Measurements from ENCODE around the gene DAW1. TPM values are rescaled to one million over a fixed set of nuclear protein-coding genes. Genes with fewer than 3 reads are reported as not detected.

The DAW1 gene
- total RNA-seq, 1 experiment from 2014 or later: 0.37 TPM

GRCh38 chr2:227834423-227834822, 37.0 kb upstream of the DAW1 start:
- Histone ChIP-seq H4K91ac (ENCODE audit: insufficient read length, low read depth, low read length) (no peak overlapping the region), H3K9me3 (ENCODE audit: control insufficient read depth, low read depth, low read length) (no peaks in the 10 kb centered on the region), H3K27ac (ENCODE audit: insufficient read length, low read depth, low read length) (no peak overlapping the region), H2BK20ac (ENCODE audit: low read depth, low read length, poor library complexity, severe bottlenecking) (no peak overlapping the region), H3K4ac (ENCODE audit: low read depth, low read length) (no peak overlapping the region), H3K23ac (ENCODE audit: insufficient read length, low read depth, low read length) (no peak overlapping the region), H3K18ac (ENCODE audit: insufficient read length, low read depth, low read length) (no peak overlapping the region), H2AFZ (ENCODE audit: low read length) (no peak overlapping the region), H2BK12ac (ENCODE audit: insufficient read length, low read depth, low read length) (no peak overlapping the region), H3K56ac (ENCODE audit: insufficient read length, low read depth, low read length) (no peak overlapping the region), H4K20me1 (ENCODE audit: control insufficient read depth, insufficient read depth, insufficient read length) (no peaks in the 10 kb centered on the region), H2BK120ac (ENCODE audit: low read depth, low read length, poor library complexity, severe bottlenecking) (no peak overlapping the region), H4K8ac (replicated peaks; ENCODE audit: insufficient read length, low read depth, low read length) (no peak overlapping the region), H4K5ac (ENCODE audit: insufficient read length, low read depth, low read length) (no peak overlapping the region), H3K27me3 (ENCODE audit: insufficient read depth, low read length) (no peaks in the 10 kb centered on the region), H3T11ph (ENCODE audit: low read length) (no peak overlapping the region), H3K79me1 (ENCODE audit: insufficient read depth, low read depth, low read length, poor library complexity, severe bottlenecking) (no peaks in the 10 kb centered on the region), H3K4me2 (ENCODE audit: insufficient read depth, insufficient read length, low read length) (no peak overlapping the region), H2AK5ac (ENCODE audit: insufficient read length, low read length) (no peak overlapping the region), H3K23me2 (ENCODE audit: insufficient read length, low read depth, low read length, poor library complexity, severe bottlenecking) (no peaks in the 10 kb centered on the region), H3K14ac (ENCODE audit: insufficient read depth, low read length) (no peak overlapping the region), H2BK5ac (ENCODE audit: insufficient read length, low read length) (no peak overlapping the region), H3K79me2 (ENCODE audit: insufficient read depth, low read length) (no peaks in the 10 kb centered on the region), H2BK15ac (ENCODE audit: low read depth, low read length) (no peak overlapping the region), H3K4me1 (ENCODE audit: insufficient read depth, low read length) (no peaks in the 10 kb centered on the region), H3K9ac (ENCODE audit: extremely low read depth, insufficient read length, low read length) (no peak overlapping the region)
- no peak for DNase-seq
- Mint-ChIP-seq H3K36me3 (ENCODE audit: insufficient read depth in 1 of 3, low read depth in 3 of 3) (no peaks in the 10 kb centered on the region; a peak in 2 of 7 replicates), H3K4me3 (no peak overlapping the region), H3K4me1 (peaks cover 2% of the 10 kb centered on the region in 2 experiments; a peak in 2 of 4 replicates), H3K27ac (no peak overlapping the region), H3K9me3 (peaks cover 8 to 9% of the 10 kb centered on the region in 2 experiments; a peak in 4 of 5 replicates), H3K27me3 (ENCODE audit: low read depth) (no peaks in the 10 kb centered on the region)
- no peak for TF ChIP-seq CTCF (conservative IDR thresholded peaks at IDR 0.05)
- WGBS (ENCODE audit: extremely low coverage, insufficient read length, low lambda C conversion rate): no CpG with 5 or more reads among the region's 10 CpGs

All from H9 (cell line).